Endometrial microvascular endothelial cells (primary cell): ENCODE data around the gene CBX8. TPM values are rescaled to one million over a fixed set of nuclear protein-coding genes. Genes with fewer than 3 reads are reported as not detected.

Experiments used
- in situ Hi-C: cut with HindIII; loops from 2 replicates; pipeline ENCODE4 v1.10.0; 2017; ENCODE audit warnings: low sequenced_read_pairs, low pct_unique_long_range_greater_than_20kb; ENCODE audit errors: inconsistent ontology term
- total RNA-seq: library from RNA; depleted of rRNA; stranded (reverse); fragments of >200 nt; gene quantifications from one replicate; pipeline ENCODE4 v1.2.3, GENCODE V29; 2015; ENCODE audit errors: inconsistent ontology term

Gene CBX8
- total RNA-seq = 2.1 TPM

GRCh38 chr17:79796763-79797491 is at the start of gene CBX8:
Gene CBX8, minus strand, starts transcription at chr17:79797077. Its CDS starts 79 bp downstream, at chr17:79796998.
- in situ Hi-C loops = loop anchor here (25.0 kb wide), 1 partner anchor 190 kb away; no protein-coding TSS in a partner anchor

- in situ Hi-C loops = no loop called here
Observed at GRCh38 chr17:79845601-79845949, 48.7 kb upstream of the CBX8 start.

DNA sequence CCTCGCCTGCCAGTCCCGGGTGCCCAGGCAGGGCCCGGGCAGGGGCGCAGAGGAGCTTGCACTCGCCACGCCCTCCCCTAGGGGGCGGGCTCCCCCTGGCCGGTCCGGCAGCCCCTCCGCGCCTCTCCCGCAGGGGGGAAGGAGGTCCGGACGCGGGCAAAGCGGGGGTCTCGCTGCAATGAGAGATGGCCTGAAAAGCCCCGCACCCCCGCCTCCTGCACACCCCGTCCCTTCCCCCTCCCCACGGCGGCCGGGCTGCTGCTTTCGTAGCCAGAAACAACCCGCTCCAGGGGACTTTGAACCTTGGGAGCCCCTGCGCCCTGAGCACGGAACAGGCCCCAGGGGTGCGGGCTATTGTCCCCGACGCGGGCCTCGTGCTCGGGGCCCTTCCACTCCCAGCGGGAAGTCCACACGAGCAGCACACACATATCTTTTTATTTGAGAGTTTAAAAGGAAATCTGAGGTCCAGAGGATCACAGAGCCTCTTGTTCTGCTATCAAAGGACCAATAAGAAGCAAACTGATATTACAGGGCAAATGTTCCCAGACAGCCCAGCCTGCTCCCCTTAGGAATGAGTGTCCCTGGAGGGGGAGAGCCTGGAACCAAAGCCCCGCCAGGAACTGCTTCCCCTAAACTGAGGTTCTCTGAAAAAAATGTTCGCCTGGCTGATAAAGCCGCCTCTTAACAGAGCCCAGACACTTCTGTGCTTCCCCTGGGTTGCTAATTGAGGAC is 48.2 kb upstream of the CBX8 start:
- in situ Hi-C loops = no loop called here

DNA sequence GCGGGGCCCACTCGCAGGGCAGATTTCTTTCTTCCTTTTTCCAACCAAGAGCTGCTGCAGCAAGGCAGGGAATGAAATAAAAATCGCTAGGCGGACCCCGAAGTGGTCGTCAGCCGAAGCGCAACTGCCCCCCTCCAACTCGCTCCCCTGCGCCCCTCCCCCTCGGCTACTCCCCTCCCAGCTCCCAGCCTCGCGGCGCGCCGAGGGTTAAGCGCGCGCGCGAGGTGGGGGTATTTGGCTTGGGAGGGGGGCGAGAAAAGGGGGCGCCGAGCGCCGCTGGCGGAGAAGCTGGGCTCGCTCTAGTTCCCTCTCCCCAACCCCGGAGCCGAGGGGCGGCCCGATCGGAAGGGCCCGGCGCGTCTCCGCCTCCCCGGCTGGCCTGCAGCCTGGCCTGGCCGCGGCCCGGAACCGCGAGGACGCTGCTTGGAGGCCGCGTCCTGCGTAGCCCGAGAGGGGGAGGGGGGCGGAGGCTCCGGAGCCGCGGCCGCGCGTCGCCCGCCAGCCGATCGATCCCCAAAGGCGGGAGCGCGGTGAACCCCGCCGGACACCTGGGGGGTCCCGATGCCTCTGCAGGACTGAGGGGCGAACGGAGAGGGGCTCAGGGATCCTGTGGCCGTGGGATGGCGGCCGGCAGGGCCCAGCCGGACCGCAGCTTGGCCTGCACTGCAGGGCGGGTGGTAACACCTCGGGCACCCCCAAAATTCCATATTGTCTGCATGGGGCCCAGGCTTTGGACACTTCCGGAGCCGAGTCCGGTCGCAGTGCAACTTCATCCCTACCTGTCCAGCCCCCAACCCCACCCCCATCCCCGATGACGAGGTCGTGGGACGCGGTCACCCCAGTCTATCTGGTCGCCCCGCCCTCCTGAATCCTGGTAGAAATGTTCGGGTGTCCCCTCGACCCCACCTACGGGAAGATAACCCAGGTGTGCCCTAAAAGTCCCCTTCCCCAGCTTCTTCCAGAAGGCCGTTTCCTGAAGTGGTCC is 47.2 kb upstream of the CBX8 start:
- in situ Hi-C loops = no loop called here

DNA sequence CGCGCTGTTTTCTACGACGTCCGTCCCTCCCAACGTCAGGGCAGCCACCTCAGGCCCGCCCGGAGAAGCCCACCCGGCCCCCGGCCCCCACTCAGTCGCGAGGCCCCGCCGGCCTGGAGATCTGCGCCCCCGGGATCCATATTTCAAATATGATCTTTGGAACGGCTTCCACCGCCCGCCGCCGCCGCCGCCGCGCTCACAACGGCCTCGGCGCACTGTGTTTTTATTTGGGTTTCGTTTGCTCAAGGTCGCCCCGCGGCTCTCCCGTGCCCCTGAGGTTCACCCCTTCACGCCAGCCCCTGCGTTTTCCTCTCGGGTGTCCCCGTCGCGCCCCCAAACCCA is 46.6 kb upstream of the CBX8 start:
- in situ Hi-C loops = no loop called here

GRCh38 chr17:79842656-79843473 is 46.0 kb upstream of the CBX8 start:
- in situ Hi-C loops = no loop called here

DNA sequence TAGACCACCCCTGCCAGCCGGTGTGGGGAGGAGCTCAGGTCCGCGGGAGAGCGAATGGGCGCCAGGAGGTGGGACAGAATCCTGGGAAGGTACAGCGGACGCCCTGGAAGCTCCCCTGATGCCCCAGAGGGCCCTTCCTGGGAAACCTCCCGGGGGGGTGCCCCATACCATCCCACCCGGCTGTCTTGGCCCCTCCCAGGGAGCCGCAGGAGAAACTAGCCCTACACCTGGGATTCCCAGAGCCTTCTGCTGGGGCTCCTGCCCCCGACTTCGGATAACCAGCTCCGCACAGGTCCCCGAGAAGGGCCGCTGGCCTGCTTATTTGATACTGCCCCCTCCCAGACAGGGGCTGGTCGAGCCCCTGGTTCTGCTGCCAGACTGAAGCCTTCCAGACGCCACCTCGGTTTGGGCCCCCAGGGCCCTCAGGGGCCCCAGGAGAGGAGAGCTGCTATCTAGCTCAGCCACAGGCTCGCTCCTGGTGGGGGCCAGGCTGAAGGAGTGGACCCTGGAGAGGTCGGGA is 45.3 kb upstream of the CBX8 start:
- in situ Hi-C loops = no loop called here

DNA sequence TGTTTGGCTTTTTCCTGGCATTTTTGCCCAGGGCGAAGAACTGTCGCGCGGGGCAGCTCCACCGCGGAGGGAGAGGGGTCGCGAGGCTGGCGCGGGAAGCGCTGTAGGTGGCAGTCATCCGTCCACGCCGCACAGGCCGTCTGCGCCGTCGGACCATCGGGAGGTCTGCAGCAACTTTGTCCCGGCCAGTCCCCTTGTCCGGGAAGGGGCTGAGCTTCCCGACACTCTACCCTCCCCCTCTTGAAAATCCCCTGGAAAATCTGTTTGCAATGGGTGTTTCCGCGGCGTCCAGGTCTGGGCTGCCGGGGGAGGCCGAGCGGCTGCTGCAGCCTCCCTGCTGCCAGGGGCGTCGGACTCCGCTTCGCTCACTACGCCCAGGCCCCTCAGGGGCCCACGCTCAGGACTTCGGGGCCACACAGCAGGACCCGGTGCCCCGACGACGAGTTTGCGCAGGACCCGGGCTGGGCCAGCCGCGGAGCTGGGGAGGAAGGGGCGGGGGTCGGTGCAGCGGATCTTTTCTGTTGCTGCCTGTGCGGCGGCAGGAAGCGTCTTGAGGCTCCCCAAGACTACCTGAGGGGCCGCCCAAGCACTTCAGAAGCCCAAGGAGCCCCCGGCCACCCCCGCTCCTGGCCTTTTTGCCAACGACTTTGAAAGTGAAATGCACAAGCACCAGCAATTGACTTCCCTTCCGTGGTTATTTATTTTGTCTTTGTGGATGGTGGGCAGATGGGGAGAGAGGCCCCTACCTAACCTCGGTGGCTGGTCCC is 44.7 kb upstream of the CBX8 start:
- in situ Hi-C loops = no loop called here

DNA sequence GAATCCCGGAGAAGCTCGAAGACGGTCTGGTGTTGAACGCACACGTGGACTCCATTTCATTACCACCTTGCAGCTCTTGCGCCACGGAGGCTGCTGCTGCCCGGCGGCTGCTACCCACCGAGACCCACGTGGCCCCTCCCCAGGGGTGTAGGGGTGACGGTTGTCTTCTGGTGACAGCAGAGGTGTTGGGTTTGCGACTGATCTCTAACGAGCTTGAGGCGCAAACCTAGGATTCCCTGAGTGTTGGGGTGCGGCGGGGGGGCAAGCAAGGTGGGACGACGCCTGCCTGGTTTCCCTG is 44.1 kb upstream of the CBX8 start:
- in situ Hi-C loops = no loop called here

DNA sequence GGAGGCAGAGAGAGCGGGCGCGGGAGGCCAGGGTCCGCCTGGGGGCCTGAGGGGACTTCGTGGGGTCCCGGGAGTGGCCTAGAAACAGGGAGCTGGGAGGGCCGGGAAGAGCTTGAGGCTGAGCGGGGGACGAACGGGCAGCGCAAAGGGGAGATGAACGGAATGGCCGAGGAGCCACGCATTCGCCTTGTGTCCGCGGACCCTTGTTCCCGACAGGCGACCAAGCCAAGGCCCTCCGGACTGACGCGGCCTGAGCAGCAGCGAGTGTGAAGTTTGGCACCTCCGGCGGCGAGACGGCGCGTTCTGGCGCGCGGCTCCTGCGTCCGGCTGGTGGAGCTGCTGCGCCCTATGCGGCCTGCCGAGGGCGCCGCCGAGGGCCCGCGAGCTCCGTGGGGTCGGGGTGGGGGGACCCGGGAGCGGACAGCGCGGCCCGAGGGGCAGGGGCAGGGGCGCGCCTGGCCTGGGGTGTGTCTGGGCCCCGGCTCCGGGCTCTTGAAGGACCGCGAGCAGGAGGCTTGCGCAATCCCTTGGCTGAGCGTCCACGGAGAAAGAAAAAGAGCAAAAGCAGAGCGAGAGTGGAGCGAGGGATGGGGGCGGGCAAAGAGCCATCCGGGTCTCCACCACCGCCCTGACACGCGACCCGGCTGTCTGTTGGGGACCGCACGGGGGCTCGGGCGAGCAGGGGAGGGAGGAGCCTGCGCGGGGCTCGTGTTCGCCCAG is 43.6 kb upstream of the CBX8 start:
- in situ Hi-C loops = no loop called here

DNA sequence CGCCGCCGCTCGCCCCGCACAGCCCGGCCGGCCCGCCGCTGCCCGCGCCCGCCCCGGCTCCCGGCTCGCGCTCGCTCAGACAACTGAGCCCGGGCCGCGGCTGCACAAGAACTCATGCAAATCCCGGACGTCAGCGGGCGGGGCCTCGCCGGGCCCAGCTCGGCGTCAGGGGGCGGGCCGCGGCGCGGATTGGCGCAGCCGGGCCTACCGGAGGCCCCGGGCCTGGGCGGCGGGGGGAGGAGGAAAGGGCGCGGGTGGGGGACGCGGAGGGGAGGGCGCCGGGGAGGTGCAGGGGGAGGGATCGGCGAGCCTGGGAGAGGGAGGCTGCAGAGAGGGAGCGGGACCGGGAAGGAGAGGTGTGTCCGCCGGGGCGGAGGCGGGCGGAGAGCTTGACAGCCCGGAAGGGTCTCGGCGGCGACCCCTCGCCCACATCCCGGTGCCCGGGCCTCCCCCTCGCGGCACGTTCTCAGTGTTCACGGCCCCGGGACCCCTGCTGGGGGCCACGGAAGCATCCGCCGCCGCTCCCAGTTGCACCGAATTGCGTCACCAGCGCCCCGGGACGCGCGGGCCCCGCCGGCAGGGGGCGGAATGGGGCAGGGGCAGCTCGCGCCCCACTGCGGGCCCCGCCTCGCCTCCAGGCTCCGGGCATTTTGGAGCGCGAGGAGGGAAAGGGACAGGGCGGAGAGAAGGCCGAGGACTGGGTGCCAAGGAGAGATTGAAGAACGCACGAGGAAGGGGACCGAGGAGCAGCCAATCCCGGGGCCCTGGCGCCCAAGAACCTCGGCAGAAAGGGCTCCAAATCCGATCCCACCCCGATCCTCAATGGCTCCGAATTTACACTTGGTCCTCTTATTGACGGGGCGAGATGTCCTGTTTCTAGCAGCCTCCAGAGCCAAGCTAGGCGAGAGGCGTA is 42.7 kb upstream of the CBX8 start, which contains the start of gene CBX4:
Gene CBX4 (minus strand): TSS at position 85 of the 913 bp plus-strand sequence. CDS start 189 bp downstream, outside the sequence.
- in situ Hi-C loops = no loop called here

GRCh38 chr17:79838522-79839274 is 41.8 kb upstream of the CBX8 start:
- in situ Hi-C loops = no loop called here

GRCh38 chr17:79837888-79838521 is 41.1 kb upstream of the CBX8 start:
- in situ Hi-C loops = no loop called here

DNA sequence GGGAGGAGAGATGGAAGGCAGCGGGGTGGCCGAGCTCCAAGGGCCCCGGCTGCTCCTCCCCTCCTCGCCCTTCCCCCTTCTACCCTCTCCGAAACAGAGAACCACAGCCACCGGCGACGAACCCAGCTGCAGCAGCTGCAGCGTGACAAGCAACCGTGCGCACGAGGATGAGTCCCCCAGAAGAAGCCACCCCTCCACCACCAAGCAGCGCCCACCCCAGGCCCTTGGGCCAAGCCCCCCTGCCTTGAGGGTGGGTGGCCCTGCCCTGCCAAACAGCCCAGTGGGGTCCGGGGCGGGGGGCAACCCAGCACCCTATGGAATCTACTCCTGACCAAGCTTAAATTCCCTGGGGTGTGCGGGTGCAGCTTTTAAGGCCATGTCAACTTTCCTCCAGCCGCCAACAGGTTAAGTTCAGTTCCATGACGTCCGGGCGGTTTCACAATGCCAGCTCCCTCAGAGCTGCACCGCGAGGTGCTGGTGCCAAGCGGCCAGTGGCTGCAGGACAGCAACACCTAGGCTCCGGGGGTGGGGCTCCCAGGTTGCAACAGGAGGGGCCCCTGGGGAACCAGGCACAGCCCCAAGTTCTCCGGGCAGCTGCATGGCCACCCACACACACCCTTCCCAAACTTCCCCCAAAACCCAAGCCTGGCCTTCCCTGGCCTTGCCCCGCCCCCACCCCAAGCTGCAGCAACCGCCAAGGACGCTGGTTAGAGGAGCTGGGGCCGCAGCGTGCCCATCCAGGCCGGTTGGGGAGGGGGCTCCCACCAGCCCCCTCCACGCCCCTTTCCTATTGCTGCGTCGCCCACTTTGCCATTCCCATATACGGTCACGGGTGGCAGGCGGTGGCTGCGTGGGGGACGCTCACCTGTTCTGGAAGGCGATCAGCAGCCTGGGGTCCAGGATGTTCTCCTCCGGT is 40.4 kb upstream of the CBX8 start:
- in situ Hi-C loops = no loop called here
